Dermis microvascular lymphatic vessel endothelial cell (primary cell): ENCODE results near the gene COL4A6. TPM values are rescaled to one million over a fixed set of nuclear protein-coding genes. Genes with fewer than 3 reads are reported as not detected.

Source experiments
- DNase-seq, 2 donors: peaks; one replicate each; pipeline versions ENCODE4 v3.0.0 to v3.0.0-alpha.2; 2010; ENCODE audit warnings: low read depth in 2 of 2
- total RNA-seq: library from RNA; depleted of rRNA; stranded (reverse); fragments of >200 nt; gene quantifications from 2 replicates; pipeline ENCODE4 v1.2.1, GENCODE V29; 2014

Gene COL4A6
- total RNA-seq, 1 donor from 2014 or later: 2.2 TPM

GRCh38 chrX:108217876-108218275 lies 220.3 kb downstream of the COL4A6 start:
- DNase-seq: no peak

- DNase-seq: no peak
Observed at GRCh38 chrX:108216919-108217571, 221.2 kb downstream of the COL4A6 start.

GRCh38 chrX:108216405-108216804 lies 221.8 kb downstream of the COL4A6 start:
- DNase-seq: no peak

- no peak for DNase-seq
Observed at GRCh38 chrX:108211301-108211700, 226.9 kb downstream of the COL4A6 start.

GRCh38 chrX:108209006-108209554 lies 229.1 kb downstream of the COL4A6 start:
- no peak for DNase-seq

- no peak for DNase-seq
Observed at GRCh38 chrX:108203540-108203939, 234.7 kb downstream of the COL4A6 start.

GRCh38 chrX:108199691-108200090 lies 238.5 kb downstream of the COL4A6 start:
- peak; percentile 14 to 41 for DNase-seq

- DNase-seq: no peak
Observed at GRCh38 chrX:108199041-108199440, 239.2 kb downstream of the COL4A6 start.

GRCh38 chrX:108198420-108198819 lies 239.8 kb downstream of the COL4A6 start:
- DNase-seq: no peak

- peak in 1 of 2 donors; percentile 36 for DNase-seq
Observed at GRCh38 chrX:108186811-108187210, 251.4 kb downstream of the COL4A6 start.

- DNase-seq: no peak
Observed at GRCh38 chrX:108178143-108178498, 260.1 kb downstream of the COL4A6 start.

GRCh38 chrX:108177351-108178142 lies 260.7 kb downstream of the COL4A6 start:
- peak in 1 of 2 donors; percentile 26 for DNase-seq

- no peak for DNase-seq
Observed at GRCh38 chrX:108173874-108174273, 264.3 kb downstream of the COL4A6 start.

GRCh38 chrX:108171671-108172070 lies 266.6 kb downstream of the COL4A6 start:
- DNase-seq: no peak

GRCh38 chrX:108169768-108170167 lies 268.5 kb downstream of the COL4A6 start:
- no peak for DNase-seq

GRCh38 chrX:108168961-108169740 lies 269.1 kb downstream of the COL4A6 start:
- DNase-seq: no peak

GRCh38 chrX:108167211-108167872 lies 270.9 kb downstream of the COL4A6 start:
- peak in 1 of 2 donors; percentile 40 for DNase-seq

GRCh38 chrX:108165383-108166111 lies 272.7 kb downstream of the COL4A6 start:
- DNase-seq: peak; percentile 1 to 39

GRCh38 chrX:108163333-108164082 lies 274.7 kb downstream of the COL4A6 start:
- no peak for DNase-seq

GRCh38 chrX:108162265-108162664 lies 276.0 kb downstream of the COL4A6 start:
- no peak for DNase-seq
